HG02943 (cell line): Measurements from ENCODE around the gene SLC9C2.
"Not testable (repeated sequence)": the region's sequence is repeated elsewhere in the genome, so short reads cannot be mapped to it uniquely, and the experiment has no call there.

Source experiments
- ATAC-seq: cut with Tn5 transposase; IDR thresholded peaks from one replicate; pipeline ENCODE4 v1.9.1; 2021; ENCODE audit warnings: mild to moderate bottlenecking, low read depth, moderate library complexity; ENCODE audit not compliant: unreplicated experiment

SLC9C2 gene

GRCh38 chr1:173580658-173581057, 22.2 kb downstream of the SLC9C2 start:
- no peak for ATAC-seq

- no peak for ATAC-seq
Observed at GRCh38 chr1:173580071-173580470, 22.8 kb downstream of the SLC9C2 start.

GRCh38 chr1:173573596-173573995, 29.3 kb downstream of the SLC9C2 start:
- no peak for ATAC-seq

- no peak for ATAC-seq
Observed at GRCh38 chr1:173572201-173572873, 30.5 kb downstream of the SLC9C2 start.

GRCh38 chr1:173570370-173571007, 32.4 kb downstream of the SLC9C2 start:
- ATAC-seq = no peak

GRCh38 chr1:173568483-173568882, 34.4 kb downstream of the SLC9C2 start:
- no peak for ATAC-seq

GRCh38 chr1:173563846-173564245, 39.0 kb downstream of the SLC9C2 start:
- ATAC-seq = not testable (repeated sequence)

GRCh38 chr1:173562813-173563212, 40.1 kb downstream of the SLC9C2 start:
- no peak for ATAC-seq

GRCh38 chr1:173561263-173561662, 41.6 kb downstream of the SLC9C2 start:
- no peak for ATAC-seq

GRCh38 chr1:173560285-173560880, 42.5 kb downstream of the SLC9C2 start:
- no peak for ATAC-seq

GRCh38 chr1:173555651-173556305, 47.1 kb downstream of the SLC9C2 start:
- ATAC-seq = no peak

- no peak for ATAC-seq
Observed at GRCh38 chr1:173554541-173555250, 48.2 kb downstream of the SLC9C2 start.

GRCh38 chr1:173554089-173554488, 48.8 kb downstream of the SLC9C2 start:
- no peak for ATAC-seq

- no peak for ATAC-seq
Observed at GRCh38 chr1:173553312-173553711, 49.6 kb downstream of the SLC9C2 start.

- no peak for ATAC-seq
Observed at GRCh38 chr1:173551699-173552098, 51.2 kb downstream of the SLC9C2 start.

GRCh38 chr1:173549813-173550212, 53.1 kb downstream of the SLC9C2 start:
- no peak for ATAC-seq

GRCh38 chr1:173545688-173546087, 57.2 kb downstream of the SLC9C2 start:
- no peak for ATAC-seq

- ATAC-seq = no peak
Observed at GRCh38 chr1:173536223-173536622, 66.6 kb downstream of the SLC9C2 start.

GRCh38 chr1:173532237-173532636, 70.6 kb downstream of the SLC9C2 start:
- ATAC-seq = no peak

- no peak for ATAC-seq
Observed at GRCh38 chr1:173530795-173531693, 71.8 kb downstream of the SLC9C2 start.
